H1 (cell line): ENCODE data around the gene CCNY.

Source experiments
- CEBPB ChIP-seq: IDR thresholded peaks from 2 replicates; pipeline ENCODE4 v1.6.1; 2012; ENCODE audit warnings: low read depth, low read length
- EP300 ChIP-seq, 2 experiments: IDR thresholded peaks; 1 replicate in 1 of 2; 2 replicates in 1 of 2; pipeline ENCODE4 v1.6.1; 2011 to 2012; ENCODE audit warnings: low read depth in 2 of 2, low read length in 2 of 2, mild to moderate bottlenecking in 2 of 2, borderline replicate concordance in 1 of 2, inconsistent platforms in 1 of 2, moderate library complexity in 1 of 2
- FOSL1 ChIP-seq: IDR thresholded peaks from 2 replicates; pipeline ENCODE4 v1.6.1; 2011; ENCODE audit warnings: mild to moderate bottlenecking, low read depth, low read length, moderate library complexity; ENCODE audit not compliant: insufficient read depth
- GABPA ChIP-seq: IDR thresholded peaks from 2 replicates; pipeline ENCODE4 v1.6.1; 2011; ENCODE audit warnings: mild to moderate bottlenecking, low read length, moderate library complexity, borderline replicate concordance; ENCODE audit not compliant: insufficient read depth
- HDAC6 ChIP-seq: IDR thresholded peaks from one replicate; pipeline ENCODE4 v1.7.1; 2012; ENCODE audit warnings: low read depth, mild to moderate bottlenecking, inconsistent platforms, low read length, moderate library complexity
- POLR2A ChIP-seq, 2 experiments: IDR thresholded peaks; 1 replicate in 1 of 2; 2 replicates in 1 of 2; pipeline ENCODE4 v1.6.1; 2011; ENCODE audit warnings: low read depth in 2 of 2, low read length in 2 of 2, mild to moderate bottlenecking in 2 of 2; ENCODE audit errors: control extremely low read depth in 1 of 2
- POU5F1 ChIP-seq: IDR thresholded peaks from 2 replicates; pipeline ENCODE4 v1.6.1; 2011; ENCODE audit warnings: low read depth, mild to moderate bottlenecking, low read length, moderate library complexity
- SP1 ChIP-seq: IDR thresholded peaks from 2 replicates; pipeline ENCODE4 v1.6.1; 2011; ENCODE audit warnings: low read depth, low read length
- YY1 ChIP-seq: IDR thresholded peaks from 2 replicates; pipeline ENCODE4 v1.6.1; 2011; ENCODE audit warnings: low read depth, mild to moderate bottlenecking, low read length
- ZNF274 ChIP-seq: IDR thresholded peaks from 2 replicates; pipeline ENCODE4 v1.7.0; 2012; ENCODE audit warnings: low read length, borderline replicate concordance; ENCODE audit errors: extremely low read depth
- TF ChIP-seq, protein P1 (sequence below): IDR thresholded peaks from 2 replicates; pipeline ENCODE4 v1.6.1; 2011; ENCODE audit warnings: low read depth, mild to moderate bottlenecking, low read length; ENCODE audit not compliant: insufficient read depth
- TF ChIP-seq, protein P2 (sequence below), 3 experiments: IDR thresholded peaks; 1 replicate in 2 of 3; 2 replicates in 1 of 3; pipeline versions ENCODE4 v1.5.1 to v1.6.1; 2011; ENCODE audit warnings: low read length in 3 of 3, mild to moderate bottlenecking in 3 of 3, inconsistent platforms in 2 of 3, low read depth in 1 of 3, moderate library complexity in 1 of 3; ENCODE audit not compliant: insufficient read depth in 1 of 3; ENCODE audit errors: control extremely low read depth in 1 of 3

DNA sequence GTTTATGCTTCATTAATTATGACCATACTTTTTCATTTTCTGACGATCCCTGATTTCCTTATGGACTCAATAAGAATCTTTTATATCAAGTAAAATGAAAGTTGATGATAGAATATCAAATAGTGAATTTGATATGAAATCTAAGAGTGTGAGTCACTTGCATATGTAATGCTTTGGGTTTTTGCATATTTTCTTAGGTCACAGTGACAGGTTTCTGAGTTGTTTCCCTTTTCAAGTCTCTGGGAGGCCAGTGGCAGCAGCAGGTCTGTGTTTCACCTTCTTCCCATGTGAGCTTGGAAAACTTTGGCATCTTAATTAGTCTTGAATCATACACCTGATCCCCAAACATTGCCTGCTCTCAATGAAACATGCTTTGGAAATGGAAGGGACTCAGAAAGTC is 234.1 kb downstream of the CCNY start:
- TF ChIP-seq ZNF274, result no peak
- TF ChIP-seq GABPA, result no peak
- no peak for TF ChIP-seq POU5F1
- no peak for TF ChIP-seq HDAC6
- TF ChIP-seq POLR2A (IDR thresholded peaks at IDR 0.05; ENCODE audit: control extremely low read depth in 1 of 2, low read depth in 2 of 2, low read length in 2 of 2), result no peak
- TF ChIP-seq FOSL1, result no peak
- TF ChIP-seq YY1, result no peak
- no peak for TF ChIP-seq EP300 (IDR thresholded peaks at IDR 0.05; ENCODE audit: borderline replicate concordance in 1 of 2, low read depth in 2 of 2, low read length in 2 of 2)
- TF ChIP-seq CEBPB, result no peak
- TF ChIP-seq SP1, result no peak
- TF ChIP-seq, protein P1, sequence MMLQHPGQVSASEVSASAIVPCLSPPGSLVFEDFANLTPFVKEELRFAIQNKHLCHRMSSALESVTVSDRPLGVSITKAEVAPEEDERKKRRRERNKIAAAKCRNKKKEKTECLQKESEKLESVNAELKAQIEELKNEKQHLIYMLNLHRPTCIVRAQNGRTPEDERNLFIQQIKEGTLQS, result no peak
- TF ChIP-seq, protein P2, sequence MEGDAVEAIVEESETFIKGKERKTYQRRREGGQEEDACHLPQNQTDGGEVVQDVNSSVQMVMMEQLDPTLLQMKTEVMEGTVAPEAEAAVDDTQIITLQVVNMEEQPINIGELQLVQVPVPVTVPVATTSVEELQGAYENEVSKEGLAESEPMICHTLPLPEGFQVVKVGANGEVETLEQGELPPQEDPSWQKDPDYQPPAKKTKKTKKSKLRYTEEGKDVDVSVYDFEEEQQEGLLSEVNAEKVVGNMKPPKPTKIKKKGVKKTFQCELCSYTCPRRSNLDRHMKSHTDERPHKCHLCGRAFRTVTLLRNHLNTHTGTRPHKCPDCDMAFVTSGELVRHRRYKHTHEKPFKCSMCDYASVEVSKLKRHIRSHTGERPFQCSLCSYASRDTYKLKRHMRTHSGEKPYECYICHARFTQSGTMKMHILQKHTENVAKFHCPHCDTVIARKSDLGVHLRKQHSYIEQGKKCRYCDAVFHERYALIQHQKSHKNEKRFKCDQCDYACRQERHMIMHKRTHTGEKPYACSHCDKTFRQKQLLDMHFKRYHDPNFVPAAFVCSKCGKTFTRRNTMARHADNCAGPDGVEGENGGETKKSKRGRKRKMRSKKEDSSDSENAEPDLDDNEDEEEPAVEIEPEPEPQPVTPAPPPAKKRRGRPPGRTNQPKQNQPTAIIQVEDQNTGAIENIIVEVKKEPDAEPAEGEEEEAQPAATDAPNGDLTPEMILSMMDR (IDR thresholded peaks at IDR 0.05; ENCODE audit: control extremely low read depth in 1 of 3, insufficient read depth in 1 of 3, low read depth in 1 of 3, low read length in 3 of 3), result no peak
